Activated T-cell treated with anti-CD3 and anti-CD28 coated beads, Interleukin-2, amount 50 U/mL, for 4 hours (primary cell): ENCODE data around the gene METAP1. TPM values are rescaled to one million over a fixed set of nuclear protein-coding genes. Genes with fewer than 3 reads are reported as not detected.

Experiments
- total RNA-seq, 3 donors: library from RNA; stranded (reverse); gene quantifications; one replicate each; pipeline ENCODE4 v1.2.1, GENCODE V29; 2021

METAP1 gene
- total RNA-seq, 3 donors from 2014 or later: 60.5 to 70.9 (median 69.9) TPM

Other genes starting within 250 kb of the METAP1 start
- 100 to 1,000 TPM; 196 to 204 (median 198) TPM for gene EIF4E, start 66.6 kb upstream of the METAP1 start, total RNA-seq
- 10 to 100 TPM; 86.2 to 93.1 (median 91.9) TPM for gene ADH5, start 93.1 kb downstream of the METAP1 start, total RNA-seq
- under 1 TPM; 0.21 to 0.43 (median 0.30) TPM for gene ADH4, start 148.6 kb downstream of the METAP1 start, total RNA-seq
- under 1 TPM in 1 of 3 donors, not detected in 2; 0.10 TPM for gene ADH6, start 223.5 kb downstream of the METAP1 start, total RNA-seq